ENCODE measurements around the gene RNF222. TPM values are rescaled to one million over a fixed set of nuclear protein-coding genes. Genes with fewer than 3 reads are reported as not detected.

Gene RNF222
- total and polyA plus RNA-seq, 2 donors from 2014 or later, result not detected

- no peak overlapping the region for H3K27ac ChIP-seq (ENCODE audit: low read depth in 2 of 2, low read length in 2 of 2)
- no peaks in the 10 kb centered on the region for H3K9me3 ChIP-seq (ENCODE audit: control insufficient read depth in 2 of 3, insufficient read depth in 1 of 3, low read length in 3 of 3)
- H3K4me1 ChIP-seq (ENCODE audit: control insufficient read depth in 2 of 3, insufficient read depth in 2 of 3, low read depth in 1 of 3, low read length in 3 of 3), result peaks cover 0 to 3% (median 0%) of the 10 kb centered on the region in 3 donors
- H3K27me3 ChIP-seq (ENCODE audit: control insufficient read depth, insufficient read depth, low read length), result no peaks in the 10 kb centered on the region
- H3K36me3 ChIP-seq (ENCODE audit: control insufficient read depth in 2 of 3, insufficient read depth in 3 of 3, low read length in 3 of 3), result peaks cover 0 to 12% (median 6%) of the 10 kb centered on the region in 3 donors
- FAIRE-seq (no peak), DNase-seq (no peak)
- H3K4me3 ChIP-seq (ENCODE audit: low read length in 3 of 3), result no peak overlapping the region
- intact Hi-C loops (cut with DNase I), result no loop called here
- no peak overlapping the region for H3K9ac ChIP-seq (ENCODE audit: low read length in 3 of 3)
- TF ChIP-seq, protein P1, sequence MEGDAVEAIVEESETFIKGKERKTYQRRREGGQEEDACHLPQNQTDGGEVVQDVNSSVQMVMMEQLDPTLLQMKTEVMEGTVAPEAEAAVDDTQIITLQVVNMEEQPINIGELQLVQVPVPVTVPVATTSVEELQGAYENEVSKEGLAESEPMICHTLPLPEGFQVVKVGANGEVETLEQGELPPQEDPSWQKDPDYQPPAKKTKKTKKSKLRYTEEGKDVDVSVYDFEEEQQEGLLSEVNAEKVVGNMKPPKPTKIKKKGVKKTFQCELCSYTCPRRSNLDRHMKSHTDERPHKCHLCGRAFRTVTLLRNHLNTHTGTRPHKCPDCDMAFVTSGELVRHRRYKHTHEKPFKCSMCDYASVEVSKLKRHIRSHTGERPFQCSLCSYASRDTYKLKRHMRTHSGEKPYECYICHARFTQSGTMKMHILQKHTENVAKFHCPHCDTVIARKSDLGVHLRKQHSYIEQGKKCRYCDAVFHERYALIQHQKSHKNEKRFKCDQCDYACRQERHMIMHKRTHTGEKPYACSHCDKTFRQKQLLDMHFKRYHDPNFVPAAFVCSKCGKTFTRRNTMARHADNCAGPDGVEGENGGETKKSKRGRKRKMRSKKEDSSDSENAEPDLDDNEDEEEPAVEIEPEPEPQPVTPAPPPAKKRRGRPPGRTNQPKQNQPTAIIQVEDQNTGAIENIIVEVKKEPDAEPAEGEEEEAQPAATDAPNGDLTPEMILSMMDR (IDR thresholded peaks at IDR 0.05; ENCODE audit: borderline replicate concordance, extremely low read depth, insufficient read depth), result no peak
Measured at GRCh38 chr17:8366231-8366630, 31.4 kb downstream of the RNF222 start.

DNA sequence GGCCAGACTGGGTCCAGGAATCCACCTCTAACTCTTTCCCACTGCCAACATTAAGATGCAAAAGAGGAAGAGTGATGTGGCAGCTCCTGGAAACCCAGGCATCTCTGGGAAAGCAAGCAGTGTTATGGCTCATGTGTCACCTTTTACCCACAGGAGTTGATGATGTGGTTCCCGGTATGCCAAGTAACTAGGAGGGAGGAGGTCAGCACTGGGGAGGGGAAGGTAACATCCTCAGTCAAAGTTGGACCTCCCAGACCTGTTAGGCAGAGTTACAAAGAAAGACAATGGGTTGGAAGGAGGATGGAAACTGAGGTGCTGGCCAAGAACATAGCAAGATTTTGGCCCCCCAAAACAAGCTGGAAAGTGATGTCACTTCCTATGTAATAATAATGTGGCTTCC lies 32.5 kb downstream of the RNF222 start:
- FAIRE-seq, result no peak
- TF ChIP-seq, protein P1 (IDR thresholded peaks at IDR 0.05; ENCODE audit: borderline replicate concordance, extremely low read depth, insufficient read depth), result no peak
- DNase-seq, result no peak
- peaks cover 0 to 8% (median 4%) of the 10 kb centered on the region in 3 donors for H3K4me1 ChIP-seq (ENCODE audit: control insufficient read depth in 2 of 3, insufficient read depth in 2 of 3, low read depth in 1 of 3, low read length in 3 of 3)
- H3K9ac ChIP-seq (ENCODE audit: low read length in 3 of 3), result no peak overlapping the region
- H3K4me3 ChIP-seq (ENCODE audit: low read length in 3 of 3), result no peak overlapping the region
- intact Hi-C loops (cut with DNase I), result no loop called here
- H3K27ac ChIP-seq (ENCODE audit: low read depth in 2 of 2, low read length in 2 of 2), result no peak overlapping the region
- no peaks in the 10 kb centered on the region for H3K9me3 ChIP-seq (ENCODE audit: control insufficient read depth in 2 of 3, insufficient read depth in 1 of 3, low read length in 3 of 3)
- peaks cover 0 to 12% (median 6%) of the 10 kb centered on the region in 3 donors for H3K36me3 ChIP-seq (ENCODE audit: control insufficient read depth in 2 of 3, insufficient read depth in 3 of 3, low read length in 3 of 3)
- H3K27me3 ChIP-seq (ENCODE audit: control insufficient read depth, insufficient read depth, low read length), result no peaks in the 10 kb centered on the region

- H3K9me3 ChIP-seq (ENCODE audit: control insufficient read depth in 2 of 3, insufficient read depth in 1 of 3, low read length in 3 of 3), result no peaks in the 10 kb centered on the region
- intact Hi-C loops (cut with DNase I), result no loop called here
- no peaks in the 10 kb centered on the region for H3K36me3 ChIP-seq (ENCODE audit: control insufficient read depth in 2 of 3, insufficient read depth in 3 of 3, low read length in 3 of 3)
- no peak overlapping the region for H3K9ac ChIP-seq (ENCODE audit: low read length in 3 of 3)
- TF ChIP-seq, protein P1 (IDR thresholded peaks at IDR 0.05; ENCODE audit: borderline replicate concordance, extremely low read depth, insufficient read depth), result no peak
- DNase-seq (no peak), FAIRE-seq (no peak)
- no peaks in the 10 kb centered on the region for H3K27me3 ChIP-seq (ENCODE audit: control insufficient read depth, insufficient read depth, low read length)
- H3K27ac ChIP-seq (ENCODE audit: low read depth in 2 of 2, low read length in 2 of 2), result no peak overlapping the region
- no peak overlapping the region for H3K4me3 ChIP-seq (ENCODE audit: low read length in 3 of 3)
- peaks cover 5 to 8% (median 7%) of the 10 kb centered on the region in 3 donors for H3K4me1 ChIP-seq (ENCODE audit: control insufficient read depth in 2 of 3, insufficient read depth in 2 of 3, low read depth in 1 of 3, low read length in 3 of 3)
Measured at GRCh38 chr17:8362651-8363332, 34.8 kb downstream of the RNF222 start.
